Bone marrow (tissue), 2 donors: ENCODE results near the gene TUFM.
"Not testable (repeated sequence)": the region's sequence is repeated elsewhere in the genome, so short reads cannot be mapped to it uniquely, and the experiment has no call there.

Source experiments
- DNase-seq, 2 donors: peaks; one replicate each; lab custom pipeline; 2025; lab: John Stamatoyannopoulos, UW

The TUFM gene

GRCh38 chr16:28838558-28838918 is 7.6 kb downstream of the TUFM start:
- DNase-seq: no peak

- DNase-seq: no peak
These were observed 8.2 kb downstream of the TUFM start for GRCh38 chr16:28837672-28838557.

- no peak for DNase-seq
These were observed 9.4 kb downstream of the TUFM start for GRCh38 chr16:28836761-28837064.

DNA sequence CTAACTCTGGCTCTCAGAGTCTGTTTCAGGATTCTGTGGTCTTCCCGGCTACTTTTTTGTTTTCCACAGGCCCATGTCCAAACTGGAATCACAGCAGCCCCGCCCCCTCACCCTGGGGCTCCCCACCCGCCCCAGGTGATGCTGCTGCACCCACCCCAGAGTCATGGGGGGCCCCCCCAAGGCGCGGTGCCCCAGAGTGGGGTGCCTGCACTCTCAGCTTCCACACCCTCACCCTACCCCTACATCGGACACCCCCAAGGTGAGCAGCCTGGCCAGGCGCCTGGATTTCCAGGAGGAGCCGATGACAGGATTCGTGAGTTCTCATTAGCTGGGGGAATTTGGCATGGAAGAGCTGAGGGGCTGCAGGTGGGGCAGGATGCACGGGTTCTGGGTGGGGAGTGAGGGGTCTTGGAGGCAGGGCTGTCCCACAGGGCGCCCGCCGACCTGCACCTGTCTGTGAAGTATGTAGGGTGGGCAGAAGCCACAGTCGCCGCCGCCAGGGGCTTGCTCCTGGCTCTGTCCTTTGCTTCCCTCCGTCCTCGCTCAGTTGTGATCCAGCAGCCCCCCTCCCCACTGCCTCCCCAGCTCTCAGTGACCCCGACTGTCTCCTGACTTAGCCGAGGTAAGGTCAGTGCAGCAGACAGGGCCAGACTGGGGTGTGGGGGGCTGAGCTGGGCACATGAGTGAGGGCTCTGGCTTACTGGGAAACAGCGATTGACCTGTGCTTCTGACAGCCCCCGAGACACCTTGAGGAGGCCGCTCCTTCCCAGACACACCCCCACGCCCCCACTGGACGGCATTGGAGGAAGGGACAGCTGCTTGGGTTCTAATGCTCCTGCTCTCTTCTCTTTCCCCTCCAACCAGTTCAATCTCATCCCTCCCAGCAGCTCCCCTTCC is 10.0 kb downstream of the TUFM start:
- no peak for DNase-seq

- DNase-seq: no peak
These were observed 11.0 kb downstream of the TUFM start for GRCh38 chr16:28834873-28835863.

DNA sequence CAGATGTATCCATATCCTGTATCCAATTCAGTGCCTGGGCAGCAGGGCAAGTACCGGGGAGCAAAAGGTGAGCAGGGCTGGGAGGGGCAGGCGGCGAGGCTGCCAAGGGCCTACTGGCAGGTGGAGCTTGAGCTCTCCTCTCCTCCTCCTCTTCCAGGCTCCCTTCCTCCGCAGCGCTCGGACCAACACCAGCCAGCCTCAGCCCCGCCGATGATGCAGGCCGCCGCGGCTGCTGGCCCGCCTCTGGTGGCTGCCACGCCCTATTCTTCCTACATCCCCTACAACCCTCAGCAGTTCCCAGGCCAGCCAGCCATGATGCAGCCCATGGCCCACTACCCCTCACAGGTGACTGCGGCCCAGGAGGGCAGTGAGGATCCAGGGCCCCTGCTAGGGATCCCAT is 11.8 kb downstream of the TUFM start:
- DNase-seq: no peak

GRCh38 chr16:28830531-28830930 is 15.6 kb downstream of the TUFM start:
- no peak for DNase-seq

DNA sequence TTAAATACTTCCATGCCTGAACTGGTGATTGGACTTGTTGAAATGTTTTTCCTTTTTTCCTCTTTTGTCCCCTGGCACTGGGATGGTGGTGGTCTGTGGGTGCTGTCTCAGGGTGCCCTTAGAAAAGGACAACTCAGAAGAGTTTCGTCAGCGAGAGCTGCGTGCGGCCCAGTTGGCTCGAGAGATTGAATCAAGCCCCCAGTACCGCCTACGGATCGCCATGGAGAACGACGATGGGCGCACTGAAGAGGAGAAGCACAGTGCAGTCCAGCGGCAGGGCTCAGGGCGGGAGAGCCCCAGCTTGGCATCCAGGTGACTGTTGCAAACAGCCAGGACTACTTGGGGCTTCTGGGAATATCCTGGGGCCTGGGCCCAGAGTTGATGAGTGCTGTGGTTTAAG is 16.4 kb downstream of the TUFM start:
- no peak for DNase-seq

DNA sequence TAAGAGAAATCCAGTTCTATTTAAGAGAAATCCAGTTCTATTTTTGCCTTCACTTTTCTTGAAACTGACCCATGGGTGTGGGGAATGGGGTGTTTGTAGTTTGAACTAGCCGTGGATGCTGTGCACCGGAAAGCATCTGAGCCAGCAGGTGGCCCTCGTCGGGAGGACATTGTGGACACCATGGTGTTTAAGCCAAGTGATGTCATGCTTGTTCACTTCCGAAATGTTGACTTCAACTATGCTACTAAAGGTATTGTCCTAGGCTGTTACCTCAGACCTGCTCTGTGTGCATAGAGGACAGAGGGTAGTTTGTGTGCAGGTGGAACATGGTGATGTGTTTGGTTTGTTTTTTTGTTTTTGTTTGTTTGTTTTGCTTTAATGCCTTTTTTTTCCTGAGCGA is 20.0 kb downstream of the TUFM start:
- no peak for DNase-seq

GRCh38 chr16:28824717-28824973 is 21.5 kb downstream of the TUFM start:
- DNase-seq: no peak

- DNase-seq: peak; percentile 96 to 98
These were observed 22.1 kb downstream of the TUFM start for GRCh38 chr16:28823873-28824716.

GRCh38 chr16:28823291-28823872 is 22.8 kb downstream of the TUFM start:
- DNase-seq: no peak

GRCh38 chr16:28822520-28823290 is 23.4 kb downstream of the TUFM start, which contains the start of gene ATXN2L:
TSS of gene ATXN2L (plus strand) at chr16:28822999. CDS start at chr16:28823260, 261 bp downstream.
- peak; percentile 83 to 99 for DNase-seq

- no peak for DNase-seq
These were observed 24.2 kb downstream of the TUFM start for GRCh38 chr16:28821874-28822519.

DNA sequence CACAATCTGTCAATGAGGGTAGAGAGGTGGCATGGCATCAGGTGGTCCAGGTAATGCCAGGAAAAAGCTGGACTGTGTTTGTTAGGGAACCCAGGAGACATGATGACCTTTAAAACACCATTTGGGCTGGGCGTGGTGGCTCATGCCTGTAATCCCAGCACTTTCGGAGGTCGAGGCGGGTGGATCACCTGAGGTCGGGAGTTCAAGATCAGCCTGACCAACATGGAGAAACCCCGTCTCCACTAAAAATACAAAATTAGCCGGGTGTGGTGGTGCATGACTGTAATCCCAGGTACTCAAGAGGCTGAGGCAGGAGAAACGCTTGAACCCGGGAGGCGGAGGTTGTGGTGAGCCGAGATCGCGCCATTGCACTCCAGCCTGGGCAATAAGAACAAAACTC is 25.6 kb downstream of the TUFM start:
- not testable (repeated sequence) for DNase-seq

GRCh38 chr16:28820016-28820415 is 26.1 kb downstream of the TUFM start:
- DNase-seq: no peak

GRCh38 chr16:28807445-28808120 is 38.6 kb downstream of the TUFM start:
- DNase-seq: not testable (repeated sequence)

GRCh38 chr16:28802235-28803019 is 43.7 kb downstream of the TUFM start:
- not testable (repeated sequence) for DNase-seq
